Ovary (tissue), 1 donor: ENCODE results near the gene BRICD5.

Experiments
- EP300 ChIP-seq: sonication (generic); formaldehyde crosslinking; IDR thresholded peaks from one replicate; pipeline ENCODE4 v1.6.1; 2017; ENCODE audit warnings: antibody characterized with exemption
- POLR2A ChIP-seq: fragments of 450-650 bp; IDR thresholded peaks from one replicate; pipeline ENCODE4 v1.6.1; 2017; ENCODE audit warnings: antibody characterized with exemption, mild to moderate bottlenecking, moderate library complexity

DNA sequence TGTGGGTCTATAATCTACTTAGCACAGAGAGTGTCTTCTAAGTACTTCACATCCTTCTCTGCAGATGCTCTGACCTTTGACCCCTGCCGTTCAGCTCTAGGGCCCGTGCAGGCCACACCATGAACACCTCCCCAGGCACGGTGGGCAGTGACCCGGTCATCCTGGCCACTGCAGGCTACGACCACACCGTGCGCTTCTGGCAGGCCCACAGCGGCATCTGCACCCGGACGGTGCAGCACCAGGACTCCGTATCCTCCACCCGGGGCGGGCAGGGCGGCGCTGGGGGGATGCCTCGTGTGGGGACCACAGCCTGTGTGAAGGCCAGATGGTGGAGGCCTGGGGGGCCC is 4.7 kb downstream of the BRICD5 start:
- TF ChIP-seq POLR2A (no peak), EP300 (no peak)
